GM19328 (cell line): Measurements from ENCODE around the gene ISG20L2.

ENCODE experiments used
- ATAC-seq: cut with Tn5 transposase; IDR thresholded peaks from one replicate; pipeline ENCODE4 v1.9.1; 2021; ENCODE audit warnings: mild to moderate bottlenecking, moderate library complexity; ENCODE audit not compliant: unreplicated experiment

The ISG20L2 gene

DNA sequence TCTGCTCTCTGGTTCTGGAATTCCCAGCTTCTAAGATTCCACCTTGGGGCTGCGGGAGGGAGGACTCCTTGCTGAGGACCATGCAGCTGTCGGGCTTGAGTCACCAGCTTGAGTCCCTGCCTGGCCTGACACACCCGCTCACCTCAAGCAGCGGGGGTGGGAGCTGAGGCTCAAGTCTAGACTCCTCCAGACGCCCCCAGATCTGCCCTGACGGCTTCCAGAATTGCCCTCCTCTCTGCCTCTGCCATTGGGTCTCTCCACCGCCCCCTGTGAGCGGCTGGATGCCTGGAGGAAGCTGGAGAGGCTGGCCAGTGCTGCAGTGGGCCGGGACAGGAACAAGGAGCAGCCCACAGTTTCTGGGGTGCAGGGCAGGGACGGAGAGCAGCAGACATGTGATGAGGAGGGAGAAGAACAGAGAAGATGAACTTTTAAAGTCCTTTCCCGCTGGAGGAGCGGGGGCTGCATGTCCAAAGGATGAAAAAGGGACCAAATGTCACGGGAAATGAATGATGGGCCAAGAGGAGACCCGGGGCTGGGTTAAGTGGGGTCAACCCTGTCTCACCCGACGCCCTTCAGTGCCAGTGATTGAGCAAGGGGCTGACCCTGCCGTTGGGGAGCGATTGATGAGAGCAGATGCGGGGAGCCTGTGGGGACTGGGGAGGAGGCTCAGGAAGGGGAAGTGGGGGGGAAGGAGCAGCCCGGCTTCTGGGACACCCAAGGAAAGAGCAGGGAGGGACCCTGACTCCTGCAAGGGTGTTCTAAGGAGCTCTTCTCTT lies 36.7 kb downstream of the ISG20L2 start:
- ATAC-seq: no peak

DNA sequence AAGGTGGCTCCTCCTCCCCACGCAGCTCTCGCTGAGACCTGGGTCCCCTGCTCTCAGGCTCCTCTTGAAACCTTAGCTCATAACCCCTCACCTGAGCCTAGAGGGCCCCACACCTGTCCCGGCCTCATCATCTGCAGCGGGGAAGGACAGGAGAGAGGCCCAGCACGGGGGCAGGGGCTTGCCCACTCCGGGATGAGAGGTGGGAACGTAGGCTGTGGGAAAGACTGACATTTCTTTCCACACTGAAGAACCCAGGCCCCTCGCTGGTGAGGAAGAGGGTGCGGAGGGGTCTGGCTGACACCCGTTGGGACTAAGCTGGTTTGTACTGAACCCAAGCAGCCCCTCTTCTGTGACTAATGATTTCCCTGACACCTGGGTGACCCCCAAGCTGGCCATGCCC lies 37.4 kb downstream of the ISG20L2 start:
- ATAC-seq: no peak

DNA sequence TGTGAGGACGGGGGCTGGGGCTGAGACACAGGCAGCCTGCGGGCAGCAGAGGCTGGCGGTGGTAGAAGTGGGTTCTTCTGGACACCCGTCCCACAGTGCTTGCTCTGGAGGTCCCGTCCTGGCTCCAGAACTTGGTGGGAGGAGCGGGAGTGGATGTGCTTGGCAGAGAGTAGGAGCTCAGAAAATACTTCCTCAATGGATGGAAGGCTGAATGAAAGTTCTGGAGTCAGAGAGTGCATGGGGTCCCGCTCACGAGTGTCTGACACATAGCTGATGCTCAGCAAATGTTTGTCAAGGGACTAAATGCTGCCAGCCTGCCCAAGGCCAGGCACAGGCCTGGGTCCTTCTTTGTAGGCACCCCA lies 37.9 kb downstream of the ISG20L2 start:
- no peak for ATAC-seq

DNA sequence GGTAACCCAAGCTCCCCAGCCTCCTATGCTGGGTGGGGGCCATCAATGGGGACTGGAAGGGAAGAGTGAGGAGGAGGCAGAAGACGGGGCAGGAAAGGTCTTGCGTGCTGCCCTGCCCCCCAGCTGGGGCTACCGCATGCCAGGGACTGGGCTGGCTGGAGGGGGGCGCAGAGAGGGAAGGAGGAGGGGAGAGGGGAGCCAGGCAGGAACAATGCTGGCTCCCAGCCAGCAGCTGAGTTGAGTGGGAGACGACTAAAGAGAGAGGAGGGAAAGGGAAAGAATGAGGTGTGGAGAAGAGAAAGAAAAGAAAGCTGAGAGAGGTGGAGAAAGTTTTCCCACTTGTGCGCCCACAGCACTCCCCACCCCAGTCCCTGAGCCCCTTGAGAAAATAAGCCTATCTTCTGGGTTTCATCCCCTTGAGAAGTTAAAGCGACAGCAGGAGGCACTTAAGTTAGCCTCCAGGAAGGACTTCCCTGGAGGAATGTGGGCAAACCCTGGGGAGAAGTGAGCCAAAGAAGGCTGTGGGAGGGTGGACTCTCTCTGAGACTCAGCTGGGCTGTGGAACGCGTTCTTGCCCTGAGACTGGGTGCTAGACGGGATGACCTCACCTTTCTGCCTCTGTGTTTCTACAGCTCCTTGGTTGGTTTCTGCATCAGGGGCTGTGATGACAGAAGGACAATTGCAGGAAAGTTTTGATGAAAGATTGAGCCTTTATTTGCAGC lies 38.5 kb downstream of the ISG20L2 start:
- no peak for ATAC-seq

DNA sequence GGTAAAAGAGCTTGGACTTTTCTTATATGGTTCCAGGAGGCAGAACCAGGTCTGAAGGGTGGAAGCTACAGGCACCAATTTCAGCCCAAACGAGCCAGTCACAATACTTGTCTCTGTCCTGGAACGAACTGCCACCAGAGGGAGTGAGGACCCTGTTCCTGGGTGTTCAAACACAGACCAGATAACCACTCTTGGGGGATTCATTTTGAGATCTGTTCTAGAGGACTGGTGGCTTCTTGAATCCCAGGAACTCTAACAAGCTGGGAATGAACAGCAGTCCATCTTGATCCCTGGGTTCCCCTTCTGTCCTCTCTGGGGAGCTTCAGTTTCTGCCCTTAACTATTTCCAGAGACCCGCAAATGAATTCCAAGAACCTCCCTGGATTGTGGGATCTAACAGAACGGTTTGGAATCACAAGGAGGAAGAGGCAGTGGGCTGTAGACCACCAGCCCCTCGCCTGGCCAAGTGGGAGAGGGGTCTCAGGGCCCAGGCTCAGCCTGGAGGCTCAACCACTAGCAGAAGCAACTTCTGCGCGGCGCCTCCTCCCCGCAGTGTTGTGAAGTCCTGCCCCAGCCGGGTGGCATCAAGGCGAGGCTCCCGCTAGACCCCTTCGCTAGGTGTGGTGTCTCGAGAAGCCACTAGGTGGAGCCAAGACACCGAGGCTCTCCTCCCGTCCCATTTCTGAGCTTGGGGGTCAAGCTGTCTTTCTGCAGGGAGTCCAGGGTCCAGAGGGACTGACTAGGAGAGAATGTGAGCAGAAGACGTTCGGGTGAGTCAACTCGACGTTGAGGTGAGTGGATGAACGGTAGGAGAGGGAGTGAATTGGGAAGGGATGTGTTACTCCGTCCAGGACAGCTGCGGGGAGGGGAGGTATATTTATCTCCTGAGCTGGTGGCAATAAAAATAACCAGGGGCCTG lies 39.3 kb downstream of the ISG20L2 start:
- no peak for ATAC-seq

DNA sequence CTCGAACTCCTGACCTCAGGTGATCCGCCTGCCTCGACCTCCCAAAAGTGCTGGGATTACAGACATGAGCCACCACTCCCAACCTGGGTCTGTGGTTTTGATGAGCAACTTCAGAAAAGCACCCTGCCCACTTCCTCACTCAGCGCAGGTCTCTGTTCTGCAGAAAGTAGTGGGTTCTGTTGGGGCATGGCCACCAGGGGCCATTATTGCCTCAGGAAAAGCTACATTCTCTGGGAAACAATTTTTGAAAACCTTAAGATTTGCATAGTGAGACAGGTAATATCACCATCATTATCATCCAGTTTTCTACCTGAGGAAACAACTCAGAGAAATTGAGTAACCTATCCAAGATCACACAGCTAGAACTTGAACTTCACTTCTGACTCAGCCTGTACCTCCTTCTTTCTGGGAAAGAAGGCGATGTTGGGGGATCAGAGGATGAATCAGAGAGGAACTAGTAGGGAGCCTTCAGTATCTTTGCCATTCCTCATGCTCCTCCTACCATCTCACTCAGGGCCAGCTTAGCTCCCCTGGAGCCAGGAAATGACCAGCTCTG lies 44.3 kb downstream of the ISG20L2 start:
- ATAC-seq: no peak

DNA sequence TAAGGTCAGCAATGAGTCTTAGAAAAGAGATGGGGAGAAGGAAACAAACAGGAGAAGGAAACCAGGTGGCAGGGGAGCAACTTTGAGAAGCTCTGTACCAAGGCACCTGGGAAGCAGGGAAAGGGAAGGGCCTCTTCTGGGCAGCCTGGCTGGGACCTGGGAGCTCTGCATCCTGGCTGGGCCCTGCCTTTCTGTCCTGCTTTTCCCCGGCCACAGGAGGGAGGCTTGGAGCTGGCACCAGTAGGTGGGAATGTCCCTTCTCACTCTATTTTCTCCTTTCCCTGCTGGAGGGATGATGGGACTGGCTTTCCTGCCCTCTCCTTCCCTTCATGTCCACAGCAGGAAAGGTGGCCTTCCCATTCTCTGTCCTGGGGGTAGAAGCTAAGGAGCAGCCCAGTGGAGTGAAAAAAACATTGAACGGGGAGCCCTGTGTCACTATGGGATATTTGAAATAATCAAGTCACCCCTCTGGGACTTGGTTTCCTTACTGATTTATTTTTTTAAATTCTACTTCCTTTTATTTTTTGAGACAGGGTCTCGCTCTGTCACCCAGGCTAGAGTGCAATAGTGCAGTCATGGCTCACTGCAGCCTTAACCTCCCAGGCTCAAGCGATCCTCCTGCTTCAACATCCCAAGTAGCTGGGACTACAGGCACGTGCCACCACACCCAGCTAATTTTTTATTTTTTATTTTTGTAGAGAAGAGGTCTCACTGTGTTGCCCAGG lies 46.2 kb downstream of the ISG20L2 start:
- no peak for ATAC-seq

DNA sequence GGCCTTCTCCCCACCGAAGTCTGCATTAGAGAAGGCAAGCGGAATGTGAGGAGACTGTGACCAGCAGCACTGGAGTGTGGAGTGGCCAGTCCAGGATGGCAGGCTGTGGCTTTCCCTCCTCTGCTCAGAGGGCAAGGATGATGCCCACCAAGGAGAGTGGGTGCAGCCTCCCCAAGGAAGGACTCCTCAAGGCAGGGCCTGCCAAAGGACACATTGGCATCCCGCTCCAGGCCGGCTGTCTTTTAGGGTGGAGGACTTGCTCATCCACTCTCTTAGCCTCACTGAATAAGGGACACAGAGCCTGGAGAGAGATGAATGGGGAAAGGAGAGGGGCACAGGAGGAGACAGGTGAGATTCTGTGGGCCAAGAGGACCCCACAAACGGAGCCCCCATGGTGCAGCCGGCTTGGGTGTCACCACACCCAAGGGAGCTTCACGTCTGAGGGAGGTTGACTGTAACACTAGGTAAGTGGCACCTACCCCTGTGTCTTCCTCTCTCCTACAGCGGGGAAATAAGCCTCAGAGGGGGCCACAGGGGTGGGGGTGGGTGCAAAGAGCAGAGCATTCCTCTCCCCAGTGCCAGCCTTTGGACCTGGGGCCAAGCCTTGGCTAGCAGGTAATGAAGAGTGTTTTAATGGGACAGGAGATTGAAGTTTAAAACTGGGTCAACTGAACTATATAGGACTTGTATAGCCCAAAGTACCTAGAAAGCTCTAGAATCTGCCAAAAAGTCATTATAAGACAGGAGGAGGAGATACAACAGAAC lies 47.2 kb downstream of the ISG20L2 start:
- ATAC-seq: no peak

DNA sequence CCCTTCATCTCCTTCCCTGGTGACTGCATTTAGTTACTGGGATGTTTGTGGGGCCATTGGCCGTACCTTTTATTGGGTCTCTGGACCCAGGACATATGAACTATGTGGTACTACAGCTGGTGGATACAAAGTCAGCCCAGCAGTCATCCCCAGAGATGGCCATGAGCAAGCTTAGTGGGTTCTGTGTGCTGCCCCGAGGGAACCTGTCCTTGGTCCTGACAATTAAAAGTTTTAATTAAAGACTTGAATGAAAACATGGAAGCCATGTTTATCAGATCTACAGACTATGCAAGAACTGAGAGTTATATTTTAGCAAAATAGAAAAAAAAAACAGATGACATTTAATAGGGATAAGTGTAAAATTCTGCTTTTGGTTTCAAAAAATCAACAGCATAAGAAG lies 48.5 kb downstream of the ISG20L2 start:
- ATAC-seq: no peak

DNA sequence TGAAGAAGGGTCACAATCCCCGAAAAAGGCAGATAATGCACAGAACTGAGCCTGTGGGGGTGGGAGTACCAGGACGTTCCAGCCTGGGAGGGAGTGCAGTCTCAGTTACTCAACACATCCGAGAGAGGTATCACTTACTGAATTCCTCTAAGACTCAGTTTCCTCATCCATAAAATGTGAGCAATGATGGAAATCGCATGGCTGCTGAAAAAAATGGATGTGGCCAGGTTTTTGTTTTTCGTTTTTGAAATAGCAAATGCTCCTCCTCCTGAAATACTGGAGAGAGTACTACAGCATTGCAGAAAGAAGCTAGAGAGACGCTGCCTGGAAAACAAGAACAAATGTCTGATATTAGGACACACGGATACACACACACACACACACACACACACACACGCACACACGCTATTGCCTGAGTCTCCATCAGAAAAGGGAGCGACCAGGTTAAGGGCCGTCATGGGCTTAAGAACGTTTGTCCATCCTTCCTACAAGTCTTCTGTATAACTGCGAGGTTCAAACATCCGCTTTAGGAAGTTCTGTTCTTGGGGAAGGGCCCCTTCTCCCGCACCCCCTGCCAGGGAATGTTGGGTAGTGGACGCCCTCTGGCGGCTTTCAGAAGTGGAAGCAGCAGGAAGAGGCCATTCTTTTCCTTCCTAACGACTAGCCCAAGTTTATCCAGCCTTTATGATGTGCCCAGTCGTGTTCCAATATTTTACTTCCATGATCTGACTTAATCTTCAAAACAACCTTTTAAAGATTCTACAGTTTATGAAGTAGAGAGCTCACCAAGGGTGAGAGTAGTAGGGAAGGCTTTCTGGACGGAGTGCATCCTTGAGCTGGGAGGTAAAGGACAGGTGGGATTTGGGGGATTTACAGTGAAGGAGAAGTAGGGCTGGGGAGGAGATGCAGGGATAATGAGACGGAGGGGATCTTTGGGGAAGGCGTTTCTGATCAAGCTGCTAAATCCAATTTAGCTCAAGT lies 50.7 kb downstream of the ISG20L2 start:
- ATAC-seq: no peak

DNA sequence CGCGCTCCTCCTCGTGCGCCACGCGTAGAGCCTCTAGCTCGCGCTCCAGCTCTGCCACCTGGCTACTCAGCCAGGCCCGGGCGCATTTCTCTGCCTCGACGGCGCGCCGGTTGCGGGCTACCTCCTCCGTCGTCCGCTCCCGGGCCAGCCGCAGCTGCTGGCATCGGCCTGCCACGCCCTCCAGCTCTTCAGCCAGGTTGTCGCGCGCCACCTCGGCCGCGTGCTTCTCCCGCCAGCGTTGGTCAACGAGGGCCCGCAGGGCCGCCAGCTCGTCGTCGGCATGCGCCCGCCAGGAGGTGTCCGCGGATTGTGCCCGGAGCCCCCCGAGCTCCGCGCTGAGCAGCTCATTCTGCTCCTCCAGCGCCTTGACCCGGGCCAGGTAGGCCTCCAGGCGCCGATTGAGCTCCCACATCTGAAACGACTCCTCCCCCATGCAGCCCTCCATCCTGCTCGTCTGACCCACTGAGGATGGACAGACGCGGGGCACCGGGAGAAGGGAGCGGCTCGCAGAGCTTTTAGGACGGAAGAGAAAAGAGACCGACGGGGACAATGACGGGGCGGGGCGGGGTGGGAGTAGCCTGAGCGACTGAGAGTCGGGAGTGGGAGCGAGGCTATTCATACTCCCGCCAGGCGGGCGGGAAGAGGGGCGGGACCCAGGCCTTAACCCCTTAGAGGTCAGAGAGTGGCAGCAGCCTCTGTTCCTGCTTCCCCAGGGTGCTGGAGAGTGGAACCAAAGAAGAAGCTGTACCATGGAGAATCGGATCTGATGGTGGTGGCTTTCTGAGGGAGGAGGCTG lies 51.5 kb downstream of the ISG20L2 start, which contains the start of gene NES:
NES (minus strand) TSS at position 588 of the 796 bp plus-strand sequence; CDS start at position 445, 143 bp downstream.
- no peak for ATAC-seq

DNA sequence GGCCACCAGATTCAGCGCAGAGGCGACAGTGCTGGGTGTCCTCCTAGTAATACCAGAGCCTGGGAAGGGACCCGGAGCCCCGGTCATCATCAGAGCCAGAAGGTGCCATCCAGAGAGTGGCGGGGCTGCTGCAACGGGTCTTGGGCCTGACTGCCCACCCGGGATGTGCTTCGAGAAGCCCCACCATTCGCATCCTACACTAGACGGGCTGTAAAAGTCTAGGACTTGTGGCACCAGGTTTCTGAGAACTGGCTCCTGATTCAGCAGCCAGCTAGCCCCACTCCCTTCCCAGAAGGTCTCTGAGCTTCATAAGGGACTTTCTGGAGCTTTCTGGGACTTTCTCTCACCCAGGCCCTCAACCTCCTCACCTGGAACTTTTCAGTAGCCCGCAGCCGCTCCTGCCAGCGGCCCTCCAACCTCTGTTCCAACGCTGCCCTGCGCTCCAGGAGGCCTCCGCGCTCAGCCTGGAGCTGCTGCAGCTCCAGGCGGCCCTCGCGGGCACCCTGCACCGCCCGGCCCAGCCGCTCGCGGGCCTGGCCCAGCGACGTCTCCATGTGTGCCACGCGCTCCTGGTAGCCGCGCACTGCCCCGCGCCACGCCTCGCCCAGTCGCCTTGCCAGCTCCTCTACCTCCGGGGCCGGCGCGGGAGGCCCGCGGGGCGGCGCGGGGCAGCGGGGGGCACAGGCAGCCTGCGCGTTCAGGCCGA lies 52.3 kb downstream of the ISG20L2 start:
- no peak for ATAC-seq

DNA sequence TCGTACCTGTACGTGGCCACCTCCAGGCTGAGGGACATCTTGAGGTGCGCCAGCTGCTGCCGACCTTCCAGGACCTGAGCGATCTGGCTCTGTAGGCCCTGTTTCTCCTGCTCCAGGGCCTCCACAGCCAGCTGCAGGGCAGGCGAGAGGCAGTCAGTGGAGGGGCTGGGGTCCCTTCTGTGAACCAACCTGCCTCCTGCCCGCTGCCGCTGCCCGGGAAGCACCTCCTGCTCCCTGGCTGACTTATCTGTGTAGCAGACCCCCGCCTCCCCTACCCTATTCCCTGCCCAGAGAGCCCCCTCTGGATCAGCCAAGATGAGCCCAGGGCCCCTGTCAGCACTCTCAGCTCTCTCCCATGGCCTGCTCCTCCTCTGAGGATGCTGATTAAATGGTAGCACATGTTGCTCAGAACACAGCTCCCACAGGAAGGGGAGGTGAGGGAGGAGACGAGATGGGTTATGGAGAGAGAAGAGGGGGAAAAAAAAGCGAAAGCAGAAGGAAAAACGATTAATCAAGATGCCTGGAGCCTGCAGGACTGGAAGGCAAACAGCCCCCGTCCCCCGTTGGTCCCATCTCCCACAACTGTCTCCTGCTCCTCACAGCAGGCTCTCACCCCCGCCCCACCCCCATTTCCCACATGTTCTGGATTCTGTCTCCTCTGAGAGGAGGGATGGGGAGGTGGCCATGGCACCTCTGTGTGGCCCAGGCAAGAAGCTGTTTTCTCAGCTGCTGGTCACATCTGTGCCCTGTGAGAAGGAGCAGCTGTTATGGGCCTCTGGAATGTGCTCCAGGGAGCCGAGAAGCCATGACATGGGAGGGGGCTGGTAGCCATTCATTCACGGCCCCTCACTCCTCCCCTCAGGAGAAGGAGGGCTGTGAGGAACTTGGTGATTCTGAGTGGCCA lies 53.1 kb downstream of the ISG20L2 start:
- no peak for ATAC-seq

DNA sequence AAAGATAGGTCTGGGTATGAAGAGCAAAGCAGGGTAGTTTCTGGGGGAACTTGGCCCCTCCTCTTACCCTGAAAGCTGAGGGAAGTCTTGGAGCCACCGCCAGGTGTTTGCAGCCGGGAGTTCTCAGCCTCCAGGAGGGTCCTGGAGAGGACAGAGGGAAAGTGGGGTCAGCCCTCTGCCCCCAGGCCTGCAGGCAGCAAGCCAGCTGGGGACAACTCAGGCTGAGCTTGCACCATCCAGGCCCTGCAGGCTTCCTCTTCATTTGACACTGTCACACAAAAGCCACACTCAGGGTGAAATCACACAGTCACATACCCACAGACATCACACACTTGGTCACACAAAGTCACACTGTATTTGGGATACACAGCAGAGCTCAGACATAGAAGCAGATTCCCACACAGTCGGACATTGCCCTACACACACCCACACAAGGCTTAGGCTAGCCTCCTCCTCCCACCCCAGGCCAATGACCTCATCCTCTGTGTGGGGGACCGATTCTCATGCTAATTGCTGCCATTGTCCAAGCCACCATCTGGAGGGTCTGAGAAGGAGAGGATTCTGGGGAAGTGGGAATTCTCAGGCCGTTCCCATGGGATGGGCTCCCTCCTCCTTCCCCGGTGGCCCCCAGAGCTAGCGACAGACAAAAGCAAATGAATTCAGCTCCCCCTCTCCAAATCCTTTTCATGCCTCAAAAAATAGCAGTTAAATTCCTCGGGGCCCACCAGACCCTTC lies 55.0 kb downstream of the ISG20L2 start:
- no peak for ATAC-seq
